ENCODE measurements around the gene NUP155.
"Not testable (repeated sequence)": the region's sequence is repeated elsewhere in the genome, so short reads cannot be mapped to it uniquely, and the experiment has no call there.

NUP155 gene

GRCh38 chr5:37370864-37371726 is at the start of gene NUP155:
NUP155 (minus strand) TSS chr5:37371106; CDS start chr5:37370977, 129 bp downstream.
- peak; percentile 95 for DNase-seq

GRCh38 chr5:37417347-37417746 is 46.4 kb upstream of the NUP155 start:
- DNase-seq: no peak

DNA sequence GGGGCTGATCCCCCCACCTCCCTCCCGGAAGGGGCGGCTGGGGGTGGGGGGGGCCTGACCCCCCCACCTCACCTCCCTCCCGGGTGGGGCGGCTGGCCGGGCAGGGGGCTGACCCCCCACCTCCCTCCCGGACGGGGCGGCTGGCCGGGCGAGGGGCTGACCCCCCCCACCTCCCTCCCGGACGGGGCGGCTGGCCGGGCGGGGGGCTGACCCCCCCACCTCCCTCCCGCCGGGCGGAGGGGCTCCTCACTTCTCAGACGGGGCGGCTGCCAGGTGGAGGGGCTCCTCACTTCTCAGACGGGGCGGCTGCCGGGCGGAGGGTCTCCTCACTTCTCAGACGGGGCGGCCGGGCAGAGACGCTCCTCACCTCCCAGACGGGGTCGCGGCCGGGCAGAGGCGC is 44.5 kb upstream of the NUP155 start:
- DNase-seq: not testable (repeated sequence)

GRCh38 chr5:37412515-37412914 is 41.6 kb upstream of the NUP155 start:
- no peak for DNase-seq

GRCh38 chr5:37400501-37400900 is 29.6 kb upstream of the NUP155 start:
- DNase-seq: no peak

GRCh38 chr5:37396352-37396751 is 25.4 kb upstream of the NUP155 start:
- no peak for DNase-seq

- no peak for DNase-seq
Observed at GRCh38 chr5:37391591-37391990, 20.7 kb upstream of the NUP155 start.

- DNase-seq: peak; percentile 88
Observed at GRCh38 chr5:37379100-37379628, 8.3 kb upstream of the NUP155 start, which contains the start of gene WDR70. WDR70 (plus strand) TSS chr5:37379318; CDS start chr5:37379368, 50 bp downstream.

GRCh38 chr5:37378066-37378465 is 7.2 kb upstream of the NUP155 start:
- DNase-seq: not testable (repeated sequence)

DNA sequence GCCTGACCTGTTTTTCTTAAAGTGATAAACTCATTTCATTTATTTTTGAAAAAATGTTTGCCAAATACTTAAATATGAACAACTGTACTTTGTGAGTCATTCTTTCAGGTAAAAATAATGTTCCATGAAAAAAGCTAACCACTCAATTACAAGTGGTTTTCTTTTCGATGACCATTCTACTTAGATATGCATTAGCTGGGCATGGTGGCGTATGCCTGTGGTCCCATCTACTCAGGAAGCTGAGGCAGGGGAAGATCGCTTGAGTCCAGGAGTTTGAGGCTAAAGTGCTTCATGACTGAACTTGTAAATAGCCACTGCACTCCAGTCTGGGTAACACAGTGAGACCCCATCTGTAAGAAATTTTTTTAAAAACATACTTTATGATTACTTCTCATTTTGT is 4.2 kb upstream of the NUP155 start:
- DNase-seq: no peak

DNA sequence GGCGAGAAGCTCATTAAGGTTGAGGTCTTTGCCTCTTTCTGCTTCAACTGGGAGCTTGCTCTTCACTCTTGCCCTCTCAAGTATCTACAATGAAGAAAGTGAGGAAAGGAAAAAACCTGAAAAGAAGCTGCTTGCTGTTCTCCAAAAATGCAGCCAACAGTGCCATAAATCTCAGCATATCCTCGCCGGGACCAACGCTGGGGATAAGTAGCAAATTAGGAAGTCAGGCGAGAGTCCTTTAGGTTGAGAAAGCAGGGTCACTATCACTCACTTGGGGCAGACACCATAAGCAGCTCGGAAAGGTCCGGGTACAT is 399 bp downstream of the NUP155 start:
- DNase-seq: peak; percentile 57

DNA sequence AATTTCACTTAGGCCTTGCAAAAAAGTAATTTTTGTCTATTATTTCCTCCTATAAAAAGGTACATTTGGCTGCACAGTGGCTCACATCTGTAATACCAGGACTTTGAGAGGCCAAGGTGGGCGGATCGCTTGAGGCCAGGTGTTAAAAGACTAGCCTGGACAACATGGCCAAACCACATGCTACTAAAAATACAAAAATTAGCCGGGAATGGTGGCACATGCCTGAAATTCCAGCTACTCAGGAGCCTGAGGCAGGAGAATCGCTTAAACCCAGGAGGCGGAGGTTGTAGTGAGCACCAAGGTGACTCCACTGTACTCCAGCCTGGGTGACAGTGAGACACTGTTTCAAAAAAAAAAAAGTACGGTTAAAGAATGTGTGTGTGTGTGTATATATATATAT is 15.7 kb downstream of the NUP155 start:
- no peak for DNase-seq

GRCh38 chr5:37342741-37343140 is 28.2 kb downstream of the NUP155 start:
- DNase-seq: not testable (repeated sequence)

- not testable (repeated sequence) for DNase-seq
Observed at GRCh38 chr5:37334754-37335153, 36.2 kb downstream of the NUP155 start.

DNA sequence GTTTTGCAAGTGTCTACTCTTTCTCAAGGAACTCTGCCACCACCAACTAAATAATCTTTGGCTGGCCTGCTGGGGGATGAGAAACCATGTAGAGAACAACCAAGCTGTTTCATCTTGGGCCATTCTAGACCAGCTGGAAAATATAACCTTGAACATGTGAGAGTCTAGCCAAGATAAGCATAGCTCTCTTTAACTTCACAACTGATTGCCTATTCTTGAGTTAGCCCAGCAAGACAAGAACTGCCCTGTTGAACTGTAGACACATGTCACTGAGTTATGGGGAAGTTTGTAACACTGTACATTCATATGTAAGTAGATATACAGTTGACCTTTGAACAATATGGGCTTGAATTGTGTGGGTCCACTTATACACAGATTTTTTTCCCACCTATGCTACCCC is 44.4 kb downstream of the NUP155 start:
- no peak for DNase-seq

- no peak for DNase-seq
Observed at GRCh38 chr5:37323607-37324006, 47.3 kb downstream of the NUP155 start.

- no peak for DNase-seq
Observed at GRCh38 chr5:37319037-37319782, 51.7 kb downstream of the NUP155 start.

DNA sequence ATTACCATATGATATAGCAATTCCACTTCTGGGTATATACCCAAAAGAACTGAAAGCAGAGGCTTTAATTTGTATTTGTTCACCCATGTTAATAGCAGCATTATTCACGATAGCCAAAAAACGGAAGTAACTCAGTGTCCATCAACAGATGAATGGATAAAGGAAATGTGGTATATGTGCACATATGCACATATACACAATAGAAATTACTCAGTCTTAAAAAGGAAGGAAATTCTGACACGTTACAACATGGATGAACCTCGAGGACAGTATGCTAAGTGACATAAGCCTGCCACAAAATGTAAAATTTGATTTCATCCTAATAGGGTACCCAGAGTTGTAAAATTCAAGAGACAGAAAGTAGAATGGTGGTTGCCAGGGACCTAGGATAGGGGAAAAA is 54.9 kb downstream of the NUP155 start:
- DNase-seq: no peak

DNA sequence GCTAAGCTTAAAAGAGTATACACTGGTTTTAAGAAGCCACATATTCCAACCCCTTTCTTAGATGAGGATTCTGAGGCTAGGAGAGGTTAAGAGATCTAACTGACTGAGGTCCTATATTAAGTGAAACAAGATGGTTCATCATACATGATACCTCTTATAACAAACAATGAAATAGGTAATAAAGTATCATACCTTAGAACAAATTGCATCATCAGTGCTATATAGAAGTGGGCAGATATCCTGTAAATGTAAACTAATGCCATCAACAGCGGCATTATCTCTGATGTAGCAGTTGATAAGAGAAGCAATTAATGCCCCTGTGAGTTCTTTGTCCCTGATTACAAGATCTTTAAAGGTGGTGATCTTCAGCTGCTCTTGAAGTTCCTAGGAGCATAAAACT is 60.5 kb downstream of the NUP155 start:
- no peak for DNase-seq

DNA sequence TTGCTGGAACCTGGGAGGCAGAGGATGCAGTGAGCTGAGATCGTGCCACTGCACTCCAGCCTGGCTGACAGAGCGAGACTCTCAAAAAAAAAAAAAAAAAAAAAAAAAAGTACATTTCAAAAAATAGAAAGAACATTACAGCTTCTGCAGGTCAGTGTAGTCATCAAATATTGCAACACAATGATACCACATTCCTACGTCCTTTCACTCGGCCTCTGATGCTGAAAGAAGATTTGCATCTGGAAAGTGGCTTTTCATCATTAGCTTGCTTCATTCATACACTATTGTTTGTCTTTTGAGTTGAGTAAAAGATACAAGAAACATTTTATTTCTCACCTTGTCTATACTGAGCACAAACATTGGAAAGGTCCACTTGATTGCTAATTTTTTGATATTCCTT is 62.1 kb downstream of the NUP155 start:
- no peak for DNase-seq

- DNase-seq: no peak
Observed at GRCh38 chr5:37304888-37305287, 66.0 kb downstream of the NUP155 start.

GRCh38 chr5:37296313-37296712 is 74.6 kb downstream of the NUP155 start:
- DNase-seq: not testable (repeated sequence)

- DNase-seq: no peak
Observed at GRCh38 chr5:37283214-37283820, 87.6 kb downstream of the NUP155 start.

- no peak for DNase-seq
Observed at GRCh38 chr5:37275511-37275910, 95.4 kb downstream of the NUP155 start.

All from NCI-H345 (cell line).